Measurements from ENCODE around the gene PNMA6E.

The PNMA6E gene

DNA sequence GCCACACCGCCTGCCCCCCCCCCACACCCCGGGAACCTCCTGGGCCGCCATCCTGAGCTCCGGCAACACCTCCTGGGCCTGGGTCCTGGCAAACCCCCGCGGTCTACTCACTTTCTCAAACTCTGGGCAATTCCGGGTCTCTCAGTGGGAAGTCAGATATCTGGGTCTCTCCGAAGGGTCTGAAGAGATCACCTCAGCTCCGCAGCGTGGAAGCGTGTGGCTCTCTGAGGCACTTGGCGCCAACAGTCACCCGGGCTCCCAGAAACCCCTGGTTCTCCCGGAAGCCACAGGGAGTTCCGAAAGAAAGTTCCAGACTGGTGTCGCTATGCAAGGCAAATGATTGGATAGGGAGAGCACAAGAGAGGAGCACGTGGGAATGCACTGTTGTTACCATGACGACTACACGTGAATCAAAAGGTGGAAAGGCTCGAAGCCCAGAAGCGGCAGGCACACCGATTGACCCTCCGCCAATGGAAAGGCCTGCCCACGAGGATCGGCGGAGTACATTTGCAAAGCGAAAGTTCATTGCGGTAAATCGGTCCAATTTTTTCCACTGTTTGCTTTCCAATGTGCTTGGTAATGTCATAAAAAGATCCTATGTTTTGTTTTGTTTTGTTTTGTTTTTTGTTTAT, at the start of gene PNMA6E:
Gene PNMA6E, minus strand, starts transcription at position 218 of the 632 bp plus-strand sequence. CDS start 2,501 bp downstream, outside the sequence.
- H3K4me3 ChIP-seq (ENCODE audit: low read depth in 1 of 5, low read length in 5 of 5): no peak within 1 kb of the TSS
- H3K36me3 ChIP-seq (ENCODE audit: control insufficient read depth in 5 of 5, insufficient read depth in 5 of 5, low read length in 5 of 5): no peaks in the 10 kb centered on the region
- peaks cover 3 to 10% (median 4%) of the 10 kb centered on the region in 5 donors for H3K27me3 ChIP-seq (ENCODE audit: control insufficient read depth in 5 of 5, insufficient read depth in 4 of 5, low read length in 5 of 5)
- peaks cover 0 to 7% (median 0%) of the 10 kb centered on the region in 5 donors for H3K9me3 ChIP-seq (ENCODE audit: control insufficient read depth in 5 of 5, low read length in 5 of 5)
- peaks cover 0 to 6% (median 0%) of the 10 kb centered on the region in 5 donors for H3K4me1 ChIP-seq (ENCODE audit: control insufficient read depth in 5 of 5, insufficient read depth in 5 of 5, low read length in 5 of 5)
- H3K9ac ChIP-seq (ENCODE audit: low read length in 5 of 5): no peak within 1 kb of the TSS
- H3K27ac ChIP-seq (ENCODE audit: low read depth, low read length): no peak within 1 kb of the TSS

DNA sequence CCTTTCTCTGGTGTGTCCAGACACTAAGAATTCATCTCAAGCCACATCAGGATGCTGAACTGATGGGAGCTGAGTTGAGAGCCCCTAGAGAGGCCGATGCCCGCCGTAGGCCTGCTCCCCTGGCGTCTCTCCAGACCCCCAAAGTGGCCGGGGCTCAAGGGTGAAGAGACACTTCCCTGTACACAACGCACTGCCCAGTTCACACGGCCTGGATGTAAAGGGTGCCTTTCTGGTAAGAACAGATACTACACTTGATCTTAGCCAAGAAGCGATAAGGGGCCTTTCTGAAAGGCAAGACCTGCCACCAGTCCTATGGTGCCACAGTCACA, 49.8 kb upstream of the PNMA6E start:
- Histone ChIP-seq H3K27ac (ENCODE audit: low read depth, low read length) (no peak overlapping the region), H3K36me3 (ENCODE audit: control insufficient read depth in 5 of 5, insufficient read depth in 5 of 5, low read length in 5 of 5) (peaks cover 0 to 58% (median 25%) of the 10 kb centered on the region in 5 donors), H3K27me3 (ENCODE audit: control insufficient read depth in 5 of 5, insufficient read depth in 4 of 5, low read length in 5 of 5) (peaks cover 3 to 9% (median 5%) of the 10 kb centered on the region in 5 donors), H3K4me1 (ENCODE audit: control insufficient read depth in 5 of 5, insufficient read depth in 5 of 5, low read length in 5 of 5) (no peaks in the 10 kb centered on the region), H3K4me3 (ENCODE audit: low read depth in 1 of 5, low read length in 5 of 5) (no peak overlapping the region), H3K9ac (ENCODE audit: low read length in 5 of 5) (no peak overlapping the region), H3K9me3 (ENCODE audit: control insufficient read depth in 5 of 5, low read length in 5 of 5) (no peaks in the 10 kb centered on the region)

DNA sequence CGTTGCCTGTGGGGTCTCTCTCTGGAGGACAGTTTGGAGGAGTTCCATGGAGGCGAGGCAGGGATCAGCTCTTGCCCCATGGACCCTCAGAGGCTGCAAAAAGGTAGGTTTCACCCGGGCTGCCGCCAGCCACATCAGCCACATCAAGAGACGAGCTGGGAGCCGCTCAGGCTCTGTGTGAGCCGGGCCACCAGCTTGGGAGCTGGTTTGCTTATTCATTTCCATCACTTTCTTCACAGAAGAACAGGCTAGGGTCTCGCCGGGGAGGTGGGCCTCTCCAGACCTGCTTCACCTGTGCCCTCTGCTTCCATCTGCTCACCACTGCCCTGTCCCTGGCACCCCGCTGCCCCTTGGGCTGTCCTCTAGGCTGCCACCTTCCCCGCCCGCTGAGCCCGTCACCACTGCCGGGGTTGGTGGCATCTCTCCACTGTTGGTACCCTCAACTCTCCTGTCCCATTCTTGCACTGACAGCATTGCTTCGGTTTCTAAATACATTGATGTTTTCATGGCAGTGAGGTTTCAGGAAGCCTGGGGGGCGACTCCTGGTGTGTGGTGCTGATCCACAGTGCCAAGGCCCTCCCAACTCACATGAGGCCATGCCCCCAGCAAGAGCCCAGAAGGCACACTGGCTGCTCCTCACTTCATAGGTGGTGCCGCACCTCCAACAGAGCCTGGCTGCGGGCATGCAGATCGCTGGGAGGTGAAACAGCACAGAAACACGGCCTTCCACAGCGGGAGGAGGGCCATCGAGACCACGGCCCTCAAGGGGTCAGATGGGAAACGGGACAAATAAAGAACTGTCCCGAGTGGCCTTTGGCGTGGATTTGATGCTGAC, 49.2 kb upstream of the PNMA6E start:
- Histone ChIP-seq H3K27ac (ENCODE audit: low read depth, low read length) (no peak overlapping the region), H3K27me3 (ENCODE audit: control insufficient read depth in 5 of 5, insufficient read depth in 4 of 5, low read length in 5 of 5) (peaks cover 0 to 9% (median 8%) of the 10 kb centered on the region in 5 donors), H3K36me3 (ENCODE audit: control insufficient read depth in 5 of 5, insufficient read depth in 5 of 5, low read length in 5 of 5) (peaks cover 0 to 52% (median 23%) of the 10 kb centered on the region in 5 donors), H3K9ac (ENCODE audit: low read length in 5 of 5) (no peak overlapping the region), H3K9me3 (ENCODE audit: control insufficient read depth in 5 of 5, low read length in 5 of 5) (no peaks in the 10 kb centered on the region), H3K4me1 (ENCODE audit: control insufficient read depth in 5 of 5, insufficient read depth in 5 of 5, low read length in 5 of 5) (no peaks in the 10 kb centered on the region), H3K4me3 (ENCODE audit: low read depth in 1 of 5, low read length in 5 of 5) (no peak overlapping the region)

DNA sequence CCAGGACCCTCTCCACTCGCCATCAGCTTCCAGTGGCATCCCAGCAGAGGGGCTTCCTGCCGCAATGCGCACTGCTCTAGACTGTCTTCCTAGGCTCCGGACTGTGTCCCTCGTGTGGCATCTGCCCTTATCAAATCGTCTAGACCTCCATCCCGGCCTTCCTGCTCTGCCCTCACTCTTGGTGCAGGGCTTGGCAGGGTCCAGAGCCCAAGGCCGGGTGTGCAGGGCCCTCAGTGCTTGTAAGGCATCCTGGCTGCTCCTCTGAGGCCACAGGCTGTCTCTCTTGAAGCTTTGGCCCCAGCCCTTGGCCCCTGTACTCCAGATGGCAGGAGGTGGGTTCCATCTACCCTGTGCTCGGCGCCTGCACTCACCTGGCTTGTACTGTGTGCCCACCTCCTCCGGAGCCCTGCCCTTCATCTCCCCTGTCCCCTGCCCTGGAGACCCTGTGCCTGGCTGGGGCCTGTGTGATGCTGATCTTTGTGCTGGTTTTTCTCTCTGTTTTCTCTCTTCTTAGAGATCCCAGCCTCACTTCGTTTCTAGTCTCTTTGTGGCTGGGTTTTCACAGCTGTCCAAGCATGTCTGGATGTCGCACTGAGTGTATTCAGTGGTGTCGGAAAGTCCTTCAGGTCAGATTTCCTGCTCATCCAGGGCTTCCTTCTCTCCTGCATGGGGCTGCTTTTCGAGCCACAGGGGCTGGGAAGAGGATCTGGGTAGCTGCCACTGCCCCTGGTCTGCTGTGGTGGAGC, 48.4 kb upstream of the PNMA6E start:
- no peak overlapping the region for H3K4me3 ChIP-seq (ENCODE audit: low read depth in 1 of 5, low read length in 5 of 5)
- H3K27ac ChIP-seq (ENCODE audit: low read depth, low read length): no peak overlapping the region
- H3K9ac ChIP-seq (ENCODE audit: low read length in 5 of 5): no peak overlapping the region
- peaks cover 3 to 11% (median 10%) of the 10 kb centered on the region in 5 donors for H3K27me3 ChIP-seq (ENCODE audit: control insufficient read depth in 5 of 5, insufficient read depth in 4 of 5, low read length in 5 of 5)
- no peaks in the 10 kb centered on the region for H3K4me1 ChIP-seq (ENCODE audit: control insufficient read depth in 5 of 5, insufficient read depth in 5 of 5, low read length in 5 of 5)
- peaks cover 0 to 44% (median 16%) of the 10 kb centered on the region in 5 donors for H3K36me3 ChIP-seq (ENCODE audit: control insufficient read depth in 5 of 5, insufficient read depth in 5 of 5, low read length in 5 of 5)
- no peaks in the 10 kb centered on the region for H3K9me3 ChIP-seq (ENCODE audit: control insufficient read depth in 5 of 5, low read length in 5 of 5)

DNA sequence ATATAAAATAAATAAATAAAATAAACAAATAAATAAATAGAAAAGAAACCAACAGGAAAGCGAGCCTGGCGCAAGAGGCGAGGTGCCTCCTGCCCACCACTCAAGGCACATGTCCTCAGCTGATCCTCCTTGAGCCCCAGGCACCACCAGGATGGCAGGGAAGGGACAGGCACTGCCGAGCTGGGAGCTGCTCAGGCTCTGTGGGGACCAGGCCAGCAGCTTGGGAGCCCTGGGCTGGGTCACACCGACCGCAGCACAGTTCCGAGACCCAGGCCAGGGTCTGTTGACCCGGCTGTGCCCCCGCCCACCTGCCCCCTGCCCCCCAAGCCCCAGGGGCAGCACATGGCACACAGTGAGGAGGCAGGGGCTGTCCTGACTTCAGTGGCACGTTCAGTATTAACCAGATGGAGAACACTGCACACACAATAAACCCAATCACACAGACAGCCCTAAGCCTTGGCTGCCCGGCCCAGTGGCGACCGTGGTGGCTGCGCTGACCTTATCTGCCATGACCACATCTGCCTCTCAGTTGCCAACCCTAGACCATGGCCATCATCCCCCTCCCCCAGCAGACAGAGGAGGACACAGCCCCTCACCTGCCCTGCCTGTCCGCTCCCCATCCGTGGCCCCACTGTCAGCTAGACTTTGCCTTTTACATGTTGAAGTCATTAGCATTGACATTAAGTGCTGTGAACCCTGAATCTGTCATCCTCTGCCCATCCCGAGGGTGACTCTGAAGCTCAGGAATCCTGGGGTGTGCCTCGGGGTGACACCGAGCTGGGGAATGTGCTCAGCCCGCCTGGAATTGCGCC, 47.6 kb upstream of the PNMA6E start:
- no peak overlapping the region for H3K27ac ChIP-seq (ENCODE audit: low read depth, low read length)
- H3K27me3 ChIP-seq (ENCODE audit: control insufficient read depth in 5 of 5, insufficient read depth in 4 of 5, low read length in 5 of 5): peaks cover 7 to 19% (median 16%) of the 10 kb centered on the region in 5 donors
- no peaks in the 10 kb centered on the region for H3K9me3 ChIP-seq (ENCODE audit: control insufficient read depth in 5 of 5, low read length in 5 of 5)
- H3K4me3 ChIP-seq (ENCODE audit: low read depth in 1 of 5, low read length in 5 of 5): no peak overlapping the region
- peaks cover 0 to 38% (median 15%) of the 10 kb centered on the region in 5 donors for H3K36me3 ChIP-seq (ENCODE audit: control insufficient read depth in 5 of 5, insufficient read depth in 5 of 5, low read length in 5 of 5)
- H3K9ac ChIP-seq (ENCODE audit: low read length in 5 of 5): no peak overlapping the region
- H3K4me1 ChIP-seq (ENCODE audit: control insufficient read depth in 5 of 5, insufficient read depth in 5 of 5, low read length in 5 of 5): no peaks in the 10 kb centered on the region

DNA sequence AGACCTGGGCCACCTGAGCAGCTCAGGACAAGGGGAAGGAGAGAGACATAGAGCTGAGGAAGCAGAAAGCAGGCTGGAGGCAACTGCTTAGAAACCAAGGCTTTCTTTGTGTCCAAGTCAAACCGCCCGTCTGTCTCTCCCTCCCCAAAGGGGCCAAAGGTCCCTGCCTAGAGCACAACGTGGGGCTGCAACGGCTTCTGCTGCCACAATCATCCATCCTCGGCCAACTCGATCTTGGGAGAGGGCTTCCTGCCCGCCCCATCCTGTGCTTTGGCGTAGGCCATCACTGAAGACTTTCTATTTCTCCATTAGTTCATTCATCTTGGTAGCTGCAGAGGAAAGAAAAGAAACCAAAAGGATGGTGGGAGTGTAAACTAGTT, 46.4 kb upstream of the PNMA6E start:
- no peak overlapping the region for H3K9ac ChIP-seq (ENCODE audit: low read length in 5 of 5)
- H3K36me3 ChIP-seq (ENCODE audit: control insufficient read depth in 5 of 5, insufficient read depth in 5 of 5, low read length in 5 of 5): peaks cover 0 to 30% (median 15%) of the 10 kb centered on the region in 5 donors
- H3K9me3 ChIP-seq (ENCODE audit: control insufficient read depth in 5 of 5, low read length in 5 of 5): no peaks in the 10 kb centered on the region
- no peak overlapping the region for H3K27ac ChIP-seq (ENCODE audit: low read depth, low read length)
- H3K27me3 ChIP-seq (ENCODE audit: control insufficient read depth in 5 of 5, insufficient read depth in 4 of 5, low read length in 5 of 5): peaks cover 7 to 26% (median 22%) of the 10 kb centered on the region in 5 donors
- H3K4me3 ChIP-seq (ENCODE audit: low read depth in 1 of 5, low read length in 5 of 5): no peak overlapping the region
- no peaks in the 10 kb centered on the region for H3K4me1 ChIP-seq (ENCODE audit: control insufficient read depth in 5 of 5, insufficient read depth in 5 of 5, low read length in 5 of 5)

DNA sequence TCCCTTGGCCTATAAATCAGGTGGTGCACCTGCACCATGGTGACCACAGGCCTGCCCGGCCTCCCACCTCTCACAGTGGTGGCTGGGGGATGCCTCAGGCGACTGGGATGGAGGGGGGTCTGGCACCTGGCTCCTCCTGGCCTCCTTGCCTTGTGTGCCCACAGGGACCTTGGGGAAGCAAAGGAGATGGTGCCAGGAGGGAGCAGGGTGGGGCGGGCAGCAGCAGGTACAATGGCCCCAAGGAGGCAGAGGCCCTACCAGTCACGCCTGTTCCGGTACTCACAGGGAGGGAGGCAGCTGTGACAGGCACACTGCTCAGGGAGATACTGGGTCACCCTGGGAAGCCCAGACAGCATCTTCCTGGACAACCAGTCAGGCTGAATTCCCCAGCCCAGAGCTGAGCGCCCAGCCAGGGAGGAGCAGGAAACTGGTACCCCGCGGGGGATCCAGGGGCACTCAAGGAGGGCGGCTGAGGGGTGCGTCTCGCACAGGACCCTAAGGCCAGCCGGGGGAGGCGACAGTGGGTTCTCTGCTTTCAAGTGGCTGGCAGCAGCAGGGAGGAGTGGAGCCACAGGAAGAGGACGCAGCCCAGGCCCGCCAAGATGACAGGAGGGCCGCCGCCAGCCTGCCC, 45.9 kb upstream of the PNMA6E start:
- no peak overlapping the region for H3K9ac ChIP-seq (ENCODE audit: low read length in 5 of 5)
- peaks cover 0 to 30% (median 15%) of the 10 kb centered on the region in 5 donors for H3K36me3 ChIP-seq (ENCODE audit: control insufficient read depth in 5 of 5, insufficient read depth in 5 of 5, low read length in 5 of 5)
- H3K4me1 ChIP-seq (ENCODE audit: control insufficient read depth in 5 of 5, insufficient read depth in 5 of 5, low read length in 5 of 5): no peaks in the 10 kb centered on the region
- no peak overlapping the region for H3K4me3 ChIP-seq (ENCODE audit: low read depth in 1 of 5, low read length in 5 of 5)
- H3K9me3 ChIP-seq (ENCODE audit: control insufficient read depth in 5 of 5, low read length in 5 of 5): no peaks in the 10 kb centered on the region
- no peak overlapping the region for H3K27ac ChIP-seq (ENCODE audit: low read depth, low read length)
- peaks cover 7 to 28% (median 22%) of the 10 kb centered on the region in 5 donors for H3K27me3 ChIP-seq (ENCODE audit: control insufficient read depth in 5 of 5, insufficient read depth in 4 of 5, low read length in 5 of 5)

DNA sequence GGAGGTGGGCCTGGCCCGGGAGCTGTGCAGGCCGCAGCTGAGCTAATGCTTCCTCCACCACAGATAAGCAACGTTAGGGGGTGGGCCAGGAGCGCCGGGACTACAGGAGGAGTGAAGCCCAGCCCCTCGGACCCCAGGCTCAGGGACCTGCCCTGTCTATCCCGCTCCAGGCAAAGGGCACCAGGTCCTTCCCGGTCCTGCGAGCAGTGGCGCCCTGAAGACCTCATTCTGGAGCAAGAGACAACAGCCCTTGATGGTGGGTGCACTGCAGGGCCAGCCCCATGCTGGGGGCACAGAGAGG, 45.4 kb upstream of the PNMA6E start:
- no peaks in the 10 kb centered on the region for H3K9me3 ChIP-seq (ENCODE audit: control insufficient read depth in 5 of 5, low read length in 5 of 5)

DNA sequence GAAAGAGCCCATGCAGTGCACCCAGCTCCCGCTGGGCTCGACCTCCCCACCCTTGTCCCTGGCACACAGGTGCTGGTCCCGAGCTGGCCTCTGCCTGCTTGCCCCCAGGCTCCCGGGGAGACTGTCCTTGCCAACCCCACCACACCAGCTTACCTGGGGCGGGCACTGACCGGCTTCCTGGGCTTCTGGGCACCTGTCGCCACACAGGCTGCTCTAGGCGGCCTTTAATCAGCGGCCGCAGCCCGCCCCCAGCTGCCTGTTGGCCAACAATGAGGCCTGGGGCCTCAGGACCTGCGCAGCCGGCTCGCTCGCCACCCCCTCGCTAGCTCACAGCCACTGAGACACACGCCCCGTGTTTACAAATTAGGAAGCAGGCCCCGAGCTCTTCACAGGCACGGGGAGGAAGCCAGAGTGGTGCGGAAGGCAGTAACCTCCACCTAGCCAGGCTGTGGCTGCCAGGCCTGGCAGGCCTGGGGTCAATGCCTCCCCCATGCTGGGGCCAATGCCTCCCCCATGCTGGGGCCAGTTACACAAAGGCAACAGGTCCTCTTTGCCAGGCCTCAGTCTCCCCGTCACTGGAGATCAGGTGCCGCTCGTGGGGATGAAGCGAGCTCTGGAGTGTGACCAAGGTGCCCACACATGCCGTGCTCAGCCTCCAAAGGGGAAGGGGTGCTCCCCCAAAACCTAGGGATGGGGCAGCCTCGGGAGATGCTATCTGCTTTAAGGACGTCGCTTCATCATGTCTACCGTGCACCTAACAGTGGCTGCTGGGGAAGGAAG, 44.9 kb upstream of the PNMA6E start, which contains the start of gene TREX2:
Gene TREX2, minus strand, starts transcription at position 201 of the 780 bp plus-strand sequence. CDS start 626 bp downstream, outside the sequence.
- no peaks in the 10 kb centered on the region for H3K9me3 ChIP-seq (ENCODE audit: control insufficient read depth in 5 of 5, low read length in 5 of 5)
- no peak within 1 kb of the TSS for H3K9ac ChIP-seq (ENCODE audit: low read length in 5 of 5)
- no peak within 1 kb of the TSS for H3K4me3 ChIP-seq (ENCODE audit: low read depth in 1 of 5, low read length in 5 of 5)
- H3K27ac ChIP-seq (ENCODE audit: low read depth, low read length): no peak within 1 kb of the TSS
- H3K4me1 ChIP-seq (ENCODE audit: control insufficient read depth in 5 of 5, insufficient read depth in 5 of 5, low read length in 5 of 5): no peaks in the 10 kb centered on the region
- peaks cover 7 to 29% (median 22%) of the 10 kb centered on the region in 5 donors for H3K27me3 ChIP-seq (ENCODE audit: control insufficient read depth in 5 of 5, insufficient read depth in 4 of 5, low read length in 5 of 5)
- H3K36me3 ChIP-seq (ENCODE audit: control insufficient read depth in 5 of 5, insufficient read depth in 5 of 5, low read length in 5 of 5): peaks cover 0 to 25% (median 15%) of the 10 kb centered on the region in 5 donors

More for the DNA sequence above, 45.4 kb upstream of the PNMA6E start:
- Histone ChIP-seq H3K27ac (ENCODE audit: low read depth, low read length) (no peak overlapping the region), H3K36me3 (ENCODE audit: control insufficient read depth in 5 of 5, insufficient read depth in 5 of 5, low read length in 5 of 5) (peaks cover 0 to 30% (median 15%) of the 10 kb centered on the region in 5 donors), H3K27me3 (ENCODE audit: control insufficient read depth in 5 of 5, insufficient read depth in 4 of 5, low read length in 5 of 5) (peaks cover 7 to 29% (median 22%) of the 10 kb centered on the region in 5 donors), H3K4me3 (ENCODE audit: low read depth in 1 of 5, low read length in 5 of 5) (no peak overlapping the region), H3K4me1 (ENCODE audit: control insufficient read depth in 5 of 5, insufficient read depth in 5 of 5, low read length in 5 of 5) (no peaks in the 10 kb centered on the region), H3K9ac (ENCODE audit: low read length in 5 of 5) (no peak overlapping the region)

Data from subcutaneous abdominal adipose tissue (tissue), 5 donors.